SIG-M5 (cell line): ENCODE measurements around the gene GAS7.
A peak's percentile ranks its signal among the peaks of the same experiment; 100 is the strongest.
"Not testable (repeated sequence)": the region's sequence is repeated elsewhere in the genome, so short reads cannot be mapped to it uniquely, and the experiment has no call there.

ENCODE experiments used
- DNase-seq: peaks from one replicate; lab custom pipeline; 2025; lab: John Stamatoyannopoulos, UW

Gene GAS7

GRCh38 chr17:10022416-10022815 is 176.0 kb downstream of the GAS7 start:
- no peak for DNase-seq

- no peak for DNase-seq
Measured at GRCh38 chr17:10021272-10021984, 177.0 kb downstream of the GAS7 start.

- no peak for DNase-seq
Measured at GRCh38 chr17:10019941-10020451, 178.4 kb downstream of the GAS7 start.

- DNase-seq = peak; percentile 87
Measured at GRCh38 chr17:10018461-10018891, 179.9 kb downstream of the GAS7 start.

GRCh38 chr17:10016958-10017570 is 181.3 kb downstream of the GAS7 start:
- not testable (repeated sequence) for DNase-seq

- DNase-seq = no peak
Measured at GRCh38 chr17:10013365-10014112, 184.9 kb downstream of the GAS7 start.

- no peak for DNase-seq
Measured at GRCh38 chr17:10010752-10011151, 187.7 kb downstream of the GAS7 start.

GRCh38 chr17:10003705-10004104 is 194.7 kb downstream of the GAS7 start:
- DNase-seq = no peak

GRCh38 chr17:10002567-10003360 is 195.6 kb downstream of the GAS7 start:
- not testable (repeated sequence) for DNase-seq

- DNase-seq = no peak
Measured at GRCh38 chr17:10001306-10001873, 197.0 kb downstream of the GAS7 start.

- DNase-seq = no peak
Measured at GRCh38 chr17:9999919-10000695, 198.3 kb downstream of the GAS7 start.

GRCh38 chr17:9998060-9998459 is 200.3 kb downstream of the GAS7 start:
- DNase-seq = no peak

- DNase-seq = no peak
Measured at GRCh38 chr17:9994761-9995160, 203.6 kb downstream of the GAS7 start.

GRCh38 chr17:9991796-9992195 is 206.6 kb downstream of the GAS7 start:
- DNase-seq = no peak

GRCh38 chr17:9991351-9991750 is 207.1 kb downstream of the GAS7 start:
- DNase-seq = no peak

- DNase-seq = no peak
Measured at GRCh38 chr17:9987779-9988585, 210.4 kb downstream of the GAS7 start.

- DNase-seq = no peak
Measured at GRCh38 chr17:9986754-9987382, 211.5 kb downstream of the GAS7 start.

GRCh38 chr17:9985646-9986045 is 212.8 kb downstream of the GAS7 start:
- no peak for DNase-seq

GRCh38 chr17:9984768-9985167 is 213.6 kb downstream of the GAS7 start:
- DNase-seq = no peak
